GM19395 (cell line): ENCODE results near the gene MAPRE3.
A peak's percentile ranks its signal among the peaks of the same experiment; 100 is the strongest.
"Not testable (repeated sequence)": the region's sequence is repeated elsewhere in the genome, so short reads cannot be mapped to it uniquely, and the experiment has no call there.

Experiments used
- ATAC-seq: cut with Tn5 transposase; IDR thresholded peaks from one replicate; pipeline ENCODE4 v1.9.1; 2021; ENCODE audit warnings: mild to moderate bottlenecking, moderate library complexity; ENCODE audit not compliant: unreplicated experiment

The MAPRE3 gene

DNA sequence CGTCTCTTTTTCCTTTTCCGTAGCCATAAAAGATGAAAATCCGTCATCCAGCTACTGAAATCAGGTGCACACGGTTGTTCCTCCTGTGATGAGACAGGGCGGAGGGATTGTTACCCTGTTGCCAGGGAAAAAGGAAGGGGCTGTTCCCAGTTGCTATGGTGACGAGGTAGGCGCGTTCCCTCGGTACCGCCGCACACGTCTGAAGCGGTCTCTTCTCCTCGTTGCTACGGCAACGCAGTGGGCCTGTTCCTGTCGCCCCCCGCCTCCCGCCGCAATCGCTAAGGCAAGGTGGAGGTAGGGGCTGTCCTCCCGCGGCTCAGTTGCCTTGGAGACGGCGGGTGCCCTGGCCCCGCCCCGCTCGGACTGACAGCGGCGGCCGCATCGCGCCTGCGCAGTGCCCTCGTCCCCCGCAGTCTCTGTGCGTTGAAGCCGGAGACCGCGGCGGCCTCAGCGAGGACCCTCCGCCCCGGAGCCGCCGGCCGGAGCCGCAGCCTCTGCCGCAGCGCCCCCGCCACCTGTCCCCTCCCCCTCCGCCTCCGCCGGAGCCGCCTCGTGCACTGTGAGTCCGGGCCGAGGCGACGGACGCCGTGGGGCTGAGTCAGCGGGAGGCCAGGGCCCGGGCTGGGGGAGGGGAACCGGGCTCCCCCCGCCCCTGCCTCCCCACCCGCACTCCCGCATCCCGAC is at the start of gene MAPRE3:
TSS of gene MAPRE3 (plus strand) at position 394 of the 684 bp plus-strand sequence. CDS start 51,582 bp downstream, outside the sequence.
- ATAC-seq = peak; percentile 72

DNA sequence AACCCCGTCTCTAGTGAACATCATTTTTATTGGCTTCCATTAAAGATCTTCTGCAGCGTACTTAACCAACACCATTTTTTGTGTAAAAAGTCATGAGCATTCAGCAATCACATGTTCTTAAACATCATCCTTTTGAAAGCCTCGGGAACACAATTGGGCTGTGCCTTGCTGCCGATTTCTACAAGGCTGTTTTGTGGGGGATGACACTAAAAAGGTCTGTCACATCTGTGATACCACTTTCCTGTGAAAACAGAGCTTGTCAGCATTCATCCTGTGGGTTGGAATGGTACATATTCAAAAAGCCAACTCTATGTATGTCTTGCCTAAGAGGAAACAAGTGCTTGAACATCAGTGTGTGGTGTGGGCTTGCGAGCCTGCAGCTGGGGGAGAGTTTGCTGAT is 49.1 kb upstream of the MAPRE3 start:
- no peak for ATAC-seq

DNA sequence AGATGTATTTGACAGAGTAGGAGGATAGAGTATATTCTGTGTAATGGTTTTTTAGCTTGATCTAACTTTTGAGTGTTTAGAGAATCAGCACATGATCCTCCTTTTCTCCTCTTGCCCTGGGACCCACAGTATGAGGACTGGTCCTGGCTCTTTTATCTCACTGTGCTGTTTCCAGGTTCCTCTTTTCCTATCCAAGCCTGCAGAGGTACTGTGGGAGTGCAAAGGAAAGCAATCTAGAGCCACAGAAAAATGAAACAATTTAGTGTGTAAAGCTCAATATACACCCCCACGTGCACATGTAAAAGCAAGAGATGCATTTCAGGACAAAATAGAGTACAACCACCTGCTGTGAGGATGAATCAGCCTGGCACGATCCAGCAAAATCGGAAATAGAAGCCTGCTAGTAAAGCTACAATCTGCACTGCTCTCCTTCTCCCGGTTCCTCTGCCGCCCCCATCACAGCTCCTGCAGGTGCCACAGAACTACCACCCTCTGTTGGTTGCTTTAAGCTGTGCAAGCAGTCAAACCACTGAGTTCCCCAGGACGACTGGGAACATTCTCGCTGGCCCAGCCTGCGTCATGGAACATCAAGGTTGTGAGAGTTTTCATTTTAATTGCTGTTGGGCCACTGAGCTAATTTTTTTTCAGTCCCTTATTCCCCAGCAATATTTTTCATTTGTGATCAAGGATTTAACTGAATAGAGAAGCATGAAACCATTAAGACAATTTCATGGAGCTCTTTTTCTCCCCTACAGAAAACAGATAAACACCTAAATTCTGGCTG is 47.8 kb upstream of the MAPRE3 start:
- ATAC-seq = no peak

DNA sequence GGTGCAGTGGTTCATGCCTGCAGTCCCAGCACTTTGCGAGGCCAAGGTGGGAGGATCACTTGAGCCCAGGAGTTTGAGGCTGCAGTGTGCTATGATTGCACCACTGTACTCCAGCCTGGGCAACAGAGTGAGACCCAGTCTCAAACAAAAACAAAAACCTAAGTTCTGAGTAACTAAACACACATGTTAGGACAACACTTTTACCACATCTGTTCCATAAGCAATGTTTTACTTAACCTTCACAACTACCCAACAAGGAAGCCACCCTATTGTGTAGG is 47.3 kb upstream of the MAPRE3 start:
- not testable (repeated sequence) for ATAC-seq

DNA sequence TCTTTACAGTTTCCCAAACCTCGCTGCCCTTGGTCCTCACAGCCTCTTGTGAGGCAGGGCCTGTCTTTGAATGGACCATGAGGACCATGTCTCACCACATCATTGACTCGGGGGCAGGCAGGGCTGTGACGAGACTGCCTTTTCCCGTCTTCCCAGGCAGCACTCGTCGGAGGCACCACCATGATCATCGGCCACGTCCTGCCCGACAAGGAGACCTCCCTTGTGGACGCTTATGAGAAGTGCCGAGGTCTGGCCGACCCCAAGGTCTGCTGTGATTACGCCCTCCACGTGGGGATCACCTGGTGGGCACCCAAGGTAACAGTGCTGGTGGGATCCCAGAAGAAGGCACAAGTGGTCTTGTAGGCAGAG is 45.7 kb upstream of the MAPRE3 start:
- no peak for ATAC-seq

DNA sequence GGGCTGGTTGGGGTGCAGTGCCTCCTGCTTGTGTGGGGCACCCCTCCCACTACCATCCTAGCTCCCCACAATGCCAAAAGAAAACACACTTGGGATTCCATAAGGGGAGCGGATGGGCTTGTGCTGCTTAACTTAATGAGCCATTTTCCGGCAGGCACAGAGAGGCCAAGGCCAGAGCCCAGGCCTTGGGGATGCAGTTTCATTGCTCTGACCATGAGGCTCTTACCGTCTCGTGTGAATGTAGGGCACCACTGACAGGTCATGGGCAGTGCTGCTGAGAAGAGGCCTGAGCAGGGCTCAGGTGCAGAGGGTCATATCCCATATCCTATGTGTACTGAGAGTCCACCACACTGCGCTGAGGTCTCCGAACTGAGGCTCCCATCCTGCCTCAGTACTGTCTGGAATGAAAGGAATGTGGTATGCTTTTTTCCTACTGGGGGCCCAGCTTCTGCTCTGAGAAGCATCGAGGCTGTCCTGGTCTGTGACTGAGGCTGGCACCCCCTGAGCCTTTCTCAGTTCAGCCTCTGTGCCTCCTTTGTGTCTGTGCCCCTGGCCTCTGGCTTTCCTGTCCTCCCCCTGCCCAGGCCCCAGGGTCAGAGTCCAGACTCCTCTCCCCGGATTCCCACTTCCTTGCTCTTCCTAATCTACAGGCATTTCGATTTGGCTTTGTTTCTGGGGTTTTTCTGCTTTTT is 45.2 kb upstream of the MAPRE3 start:
- no peak for ATAC-seq

DNA sequence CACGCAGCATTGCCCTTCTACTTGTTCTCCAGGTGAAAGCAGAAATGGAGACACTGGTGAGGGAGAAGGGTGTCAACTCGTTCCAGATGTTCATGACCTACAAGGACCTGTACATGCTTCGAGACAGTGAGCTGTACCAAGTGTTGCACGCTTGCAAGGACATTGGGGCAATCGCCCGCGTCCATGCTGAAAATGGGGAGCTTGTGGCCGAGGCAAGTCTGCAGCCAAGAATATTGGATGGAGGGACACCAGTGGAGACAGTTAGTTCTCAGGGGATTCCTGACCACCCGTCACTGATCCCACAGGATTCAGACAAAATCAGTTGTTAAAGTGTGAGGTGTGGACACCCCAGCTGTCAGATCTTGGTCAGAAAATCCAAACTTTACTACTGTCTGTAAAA is 43.2 kb upstream of the MAPRE3 start:
- ATAC-seq = no peak

DNA sequence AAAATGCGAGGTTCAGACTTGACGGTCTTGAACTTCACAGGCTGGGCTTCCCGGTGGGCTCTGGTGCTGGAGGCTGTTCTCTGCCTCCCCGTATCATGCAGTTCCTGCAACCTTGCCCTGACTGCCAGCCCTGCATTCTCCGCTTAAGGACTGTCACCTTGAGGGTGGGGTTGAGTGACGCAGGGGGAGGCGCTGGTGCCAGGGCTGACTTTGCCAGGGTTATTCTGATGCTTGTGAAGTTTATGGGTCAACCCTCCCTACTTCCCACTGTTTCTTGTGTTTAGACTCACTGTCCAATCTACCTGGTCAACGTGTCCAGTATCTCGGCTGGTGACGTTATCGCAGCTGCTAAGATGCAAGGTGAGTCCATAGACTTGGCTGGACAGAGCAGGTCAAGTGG is 37.5 kb upstream of the MAPRE3 start:
- no peak for ATAC-seq

DNA sequence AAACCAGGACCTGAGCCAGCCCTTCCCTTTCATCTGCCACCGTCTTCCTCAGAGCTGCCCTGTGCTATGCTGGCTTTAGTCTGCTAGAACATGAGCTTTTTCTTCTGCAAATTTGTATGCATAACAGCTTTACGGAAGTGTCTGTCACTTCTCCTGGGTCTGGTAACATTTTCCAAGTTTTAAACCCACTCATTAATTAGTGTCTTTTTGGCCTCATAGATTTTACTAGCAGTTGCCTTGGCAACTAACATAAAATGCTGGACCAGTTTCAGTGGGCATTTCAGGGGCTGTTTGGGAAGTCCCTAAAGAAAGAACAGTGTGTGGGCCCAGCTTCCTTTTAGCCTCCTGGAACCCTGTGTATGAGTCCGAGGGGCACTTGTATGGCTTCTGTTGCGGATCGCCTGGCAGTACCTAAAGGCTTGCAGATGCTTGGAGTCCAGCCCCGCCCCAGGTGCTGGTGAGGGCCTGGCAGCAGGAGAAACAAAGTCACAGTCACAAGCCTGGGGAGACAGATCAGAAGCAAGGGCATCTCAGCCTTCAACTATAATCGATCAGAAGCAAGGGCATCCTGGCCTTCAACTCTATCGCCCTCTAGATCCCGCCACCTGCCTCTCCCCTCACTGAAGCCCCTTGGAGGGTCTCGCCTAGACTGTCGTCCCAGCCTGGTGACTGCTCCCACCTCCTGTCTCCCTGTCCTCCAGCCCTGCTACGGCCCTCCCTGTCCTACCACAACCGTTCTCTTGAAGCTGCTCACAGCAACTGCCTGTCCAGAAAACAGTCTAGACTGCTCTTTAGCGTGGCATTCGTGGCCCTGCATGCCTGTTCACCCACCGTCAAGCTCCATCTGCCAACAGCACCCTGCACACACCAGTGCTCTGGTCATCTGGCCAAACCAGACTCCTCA is 36.8 kb upstream of the MAPRE3 start:
- ATAC-seq = no peak

DNA sequence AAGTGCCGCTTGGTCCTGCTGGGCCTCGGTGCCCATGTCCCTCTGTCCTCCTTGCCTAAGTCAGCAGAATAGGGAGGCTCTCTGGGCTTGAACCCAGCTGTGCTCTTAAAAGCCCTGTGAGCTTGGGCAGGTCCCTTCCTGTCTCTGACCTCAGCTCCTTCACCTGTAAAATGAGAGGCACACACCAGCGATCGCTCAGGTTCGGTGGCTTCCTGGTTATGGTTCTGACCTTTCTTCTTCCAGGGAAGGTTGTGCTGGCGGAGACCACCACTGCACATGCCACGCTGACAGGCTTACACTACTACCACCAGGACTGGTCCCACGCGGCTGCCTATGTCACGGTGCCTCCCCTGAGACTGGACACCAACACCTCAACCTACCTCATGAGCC is 36.1 kb upstream of the MAPRE3 start:
- ATAC-seq = no peak

DNA sequence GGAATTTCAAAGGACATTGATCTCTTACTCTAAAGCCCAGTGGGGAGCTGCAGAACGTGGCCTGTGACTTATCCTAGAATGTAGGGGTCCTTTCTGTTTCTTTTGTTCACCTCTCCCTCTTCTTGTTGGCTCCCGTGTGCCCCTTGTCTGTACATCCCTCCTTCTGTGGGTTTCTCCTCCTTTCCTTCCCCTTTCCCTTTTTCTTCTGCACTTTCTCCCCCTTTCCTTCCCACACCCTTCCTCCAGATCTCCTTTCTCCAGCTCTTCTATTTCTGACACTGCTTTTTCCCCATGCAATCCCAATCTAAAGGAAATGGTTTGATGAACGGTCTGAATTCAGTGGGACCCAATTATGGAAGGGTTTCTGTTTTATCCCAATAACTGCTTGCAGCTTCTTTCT is 35.5 kb upstream of the MAPRE3 start:
- ATAC-seq = no peak

DNA sequence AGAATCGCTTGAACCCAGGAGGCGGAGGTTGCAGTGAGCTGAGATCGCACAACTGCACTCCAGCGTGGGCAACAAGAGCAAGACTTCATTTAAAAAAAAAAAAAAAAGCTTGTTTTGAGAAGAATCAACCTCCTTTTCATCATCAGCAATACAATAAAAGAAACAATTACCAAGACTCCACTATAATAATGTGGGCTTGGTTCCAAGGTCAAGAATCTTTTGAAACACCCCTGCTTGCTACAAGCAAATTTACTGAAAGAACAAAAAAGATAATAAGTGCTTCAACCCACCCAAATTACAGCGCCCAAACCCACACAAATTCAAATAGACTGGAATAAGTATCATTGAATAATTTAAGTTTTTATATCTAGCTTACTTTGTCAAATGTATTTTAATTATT is 33.6 kb upstream of the MAPRE3 start:
- ATAC-seq = no peak

DNA sequence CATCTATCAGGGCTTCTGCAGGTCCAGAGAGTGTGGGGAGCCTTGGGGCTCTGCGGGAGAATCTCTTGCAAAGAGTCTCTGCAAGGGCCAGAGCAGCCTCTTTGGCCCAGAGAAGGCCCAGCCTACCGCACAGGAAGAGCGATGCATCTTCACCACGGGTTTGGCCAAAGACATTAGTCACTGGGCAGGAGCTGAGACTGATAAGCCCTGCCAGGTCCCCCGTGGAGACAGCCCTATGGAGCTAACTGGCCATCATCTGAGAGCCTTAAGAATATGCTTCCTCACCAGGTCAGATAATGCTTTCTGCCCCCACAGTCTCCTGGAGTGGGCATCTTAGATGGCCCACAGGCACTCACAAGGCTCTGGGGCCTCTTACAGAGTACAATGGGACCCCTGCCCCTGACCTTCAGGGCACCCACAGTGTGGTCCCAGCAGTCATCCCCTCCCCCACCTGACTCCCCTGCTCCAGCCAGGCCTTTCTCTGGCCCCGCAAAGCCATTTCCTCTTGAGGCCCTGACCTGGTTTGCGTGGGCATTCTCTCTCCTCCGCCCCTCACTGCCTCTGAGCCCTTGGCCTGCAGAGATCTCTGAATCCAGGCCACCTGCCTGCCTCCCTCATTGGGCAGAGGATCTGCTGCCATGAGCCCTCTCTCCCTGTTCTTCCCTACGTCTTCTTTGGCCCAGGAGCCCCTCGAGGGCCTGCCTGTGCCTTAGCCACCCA is 31.9 kb upstream of the MAPRE3 start:
- no peak for ATAC-seq

DNA sequence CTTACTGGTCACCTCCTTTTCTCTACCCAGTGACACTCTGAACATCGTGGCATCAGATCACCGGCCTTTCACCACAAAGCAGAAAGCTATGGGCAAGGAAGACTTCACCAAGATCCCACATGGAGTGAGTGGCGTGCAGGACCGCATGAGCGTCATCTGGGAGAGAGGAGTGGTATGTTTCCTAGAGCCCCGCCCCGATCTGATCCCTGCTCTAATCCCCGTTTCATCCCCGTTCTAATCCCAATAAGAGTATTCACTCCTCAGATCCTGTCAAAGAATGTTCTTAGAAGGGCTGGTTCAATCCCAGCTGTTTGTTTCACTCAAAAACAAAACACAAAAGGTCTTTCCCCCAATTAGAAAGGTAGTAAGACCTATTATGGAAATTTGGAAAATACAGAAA is 30.4 kb upstream of the MAPRE3 start:
- ATAC-seq = no peak

DNA sequence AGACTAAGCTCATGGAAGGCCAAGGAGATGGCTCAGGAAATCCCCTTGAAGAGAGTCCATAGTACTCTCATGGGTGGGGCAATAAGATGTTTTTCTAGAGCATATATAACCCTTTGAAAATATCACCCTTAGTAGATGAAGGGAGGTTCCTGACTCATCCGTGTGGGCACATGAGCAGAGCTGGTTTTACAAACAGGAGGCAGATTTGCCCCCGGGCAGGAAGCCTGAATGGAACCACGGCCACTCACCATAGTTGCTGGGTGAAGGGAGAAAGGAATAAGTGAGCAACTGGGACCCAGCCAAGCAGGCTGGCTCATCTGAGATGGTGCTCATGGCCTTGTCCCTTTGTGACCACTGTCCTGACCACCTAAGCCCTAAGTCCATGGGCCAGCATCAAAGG is 29.0 kb upstream of the MAPRE3 start:
- no peak for ATAC-seq

DNA sequence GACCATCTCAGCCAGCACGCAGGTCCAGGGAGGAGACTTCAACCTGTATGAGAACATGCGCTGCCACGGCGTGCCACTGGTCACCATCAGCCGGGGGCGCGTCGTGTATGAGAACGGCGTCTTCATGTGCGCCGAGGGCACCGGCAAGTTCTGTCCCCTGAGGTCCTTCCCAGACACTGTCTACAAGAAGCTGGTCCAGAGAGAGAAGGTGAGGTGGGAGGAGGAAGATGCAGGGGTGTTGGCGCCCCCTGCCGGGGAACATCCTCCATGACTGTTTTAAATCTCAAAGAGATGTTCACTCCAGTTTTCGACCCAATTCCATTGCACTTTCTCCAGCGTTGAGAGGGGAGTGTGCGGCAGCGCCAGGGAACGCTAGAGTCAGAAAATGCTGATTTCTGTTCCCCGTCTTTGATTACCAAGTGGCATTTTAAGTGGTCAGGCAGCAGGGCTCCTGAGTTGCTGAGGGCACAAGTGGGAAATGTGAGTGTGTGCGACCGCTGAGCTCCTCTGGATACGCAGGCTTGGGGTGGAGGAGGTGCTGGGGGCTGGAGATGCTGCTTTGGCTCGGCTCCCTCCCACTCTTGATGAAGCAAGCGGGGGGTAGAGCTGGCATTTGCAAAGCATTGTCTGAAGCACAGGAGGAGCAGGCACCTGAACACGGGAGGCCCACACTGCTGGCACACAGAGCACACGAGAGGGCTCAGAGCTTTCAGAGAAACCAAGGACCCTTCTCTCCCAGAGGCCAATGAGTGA is 27.7 kb upstream of the MAPRE3 start:
- ATAC-seq = no peak

DNA sequence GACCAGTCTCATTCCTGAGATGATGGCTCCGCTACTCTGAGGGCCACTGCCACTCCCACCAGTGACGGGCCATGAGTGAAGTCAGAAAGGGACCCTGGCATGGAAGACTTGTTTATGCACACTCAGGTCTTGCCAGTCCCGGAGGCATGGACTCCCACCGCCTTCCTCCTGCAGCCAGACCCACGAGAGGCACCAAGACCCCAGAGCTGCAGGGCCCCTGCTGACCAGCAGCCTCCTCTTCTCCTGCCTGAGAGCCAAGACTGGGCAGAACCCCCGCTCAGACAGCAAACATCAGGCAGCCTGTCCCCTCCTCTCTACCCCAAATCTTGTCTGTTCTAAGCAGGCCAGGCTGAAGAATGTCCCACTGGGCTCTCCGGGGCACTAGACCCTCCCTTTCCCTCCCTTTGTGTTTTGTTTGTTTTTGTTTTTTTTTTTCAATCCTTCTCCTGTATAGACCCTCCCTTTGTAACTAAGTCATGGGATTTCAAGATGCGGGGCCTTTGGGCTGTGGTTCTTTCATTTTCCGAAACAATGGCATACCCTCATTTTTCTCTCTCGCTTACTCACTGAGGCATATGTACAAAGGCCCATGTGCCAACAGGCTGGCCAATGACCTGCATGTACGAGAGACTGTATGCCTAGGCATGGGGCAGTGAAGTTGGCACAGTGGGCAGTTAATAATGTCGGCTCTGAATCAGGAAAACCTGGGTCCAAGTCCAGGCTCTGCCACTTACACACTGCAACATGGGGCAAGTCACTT is 24.3 kb upstream of the MAPRE3 start:
- ATAC-seq = no peak

DNA sequence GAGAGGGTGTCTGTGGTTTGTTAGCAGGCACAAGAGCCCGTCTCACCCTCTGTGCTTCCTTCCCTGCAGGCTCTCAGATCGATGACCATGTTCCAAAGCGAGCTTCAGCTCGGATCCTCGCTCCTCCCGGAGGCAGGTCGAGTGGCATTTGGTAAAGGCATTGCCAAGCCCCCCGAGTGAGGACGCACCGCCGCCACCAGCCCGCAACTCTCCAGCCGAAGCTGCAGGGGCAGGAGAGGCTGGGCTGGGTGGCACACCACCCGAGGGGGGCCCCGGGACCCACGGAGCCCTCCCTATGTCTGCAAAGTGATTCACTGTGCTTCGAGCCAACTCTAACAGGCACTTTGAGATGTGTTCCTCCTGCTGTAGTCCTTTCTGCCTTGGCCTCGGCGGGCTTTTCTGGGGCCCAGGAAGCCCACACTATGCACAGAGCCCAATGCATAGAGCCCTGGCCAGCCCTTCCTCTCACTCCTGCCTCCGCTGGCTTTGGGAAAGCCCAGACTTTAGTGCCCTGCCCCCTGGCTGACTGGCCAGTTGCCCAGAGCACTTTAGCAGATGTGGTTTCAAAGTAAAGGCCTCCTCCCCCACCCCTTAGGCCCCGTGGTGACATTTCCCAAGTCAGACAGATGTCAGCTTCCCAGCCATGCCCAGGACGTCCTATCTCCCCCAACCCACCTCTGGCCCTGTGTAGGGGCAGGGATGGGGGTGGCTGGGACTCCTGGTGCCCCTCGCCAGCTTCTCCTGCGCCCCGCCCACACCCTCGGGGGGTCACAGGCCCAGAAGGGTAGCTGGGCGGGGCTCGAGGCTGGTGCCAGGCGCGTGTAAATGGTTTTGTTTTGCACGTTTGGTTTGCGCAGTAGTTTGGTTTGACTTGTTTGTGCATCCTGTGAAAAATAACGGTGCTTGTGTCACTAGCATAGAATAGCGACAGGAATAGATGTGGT is 23.3 kb upstream of the MAPRE3 start:
- ATAC-seq = no peak
